GM21423 (cell line): ENCODE measurements around the gene SLC16A3.

Experiments used
- ATAC-seq: cut with Tn5 transposase; IDR thresholded peaks from one replicate; pipeline ENCODE4 v1.9.1; 2021; ENCODE audit warnings: mild to moderate bottlenecking, moderate library complexity; ENCODE audit not compliant: unreplicated experiment

SLC16A3 gene

DNA sequence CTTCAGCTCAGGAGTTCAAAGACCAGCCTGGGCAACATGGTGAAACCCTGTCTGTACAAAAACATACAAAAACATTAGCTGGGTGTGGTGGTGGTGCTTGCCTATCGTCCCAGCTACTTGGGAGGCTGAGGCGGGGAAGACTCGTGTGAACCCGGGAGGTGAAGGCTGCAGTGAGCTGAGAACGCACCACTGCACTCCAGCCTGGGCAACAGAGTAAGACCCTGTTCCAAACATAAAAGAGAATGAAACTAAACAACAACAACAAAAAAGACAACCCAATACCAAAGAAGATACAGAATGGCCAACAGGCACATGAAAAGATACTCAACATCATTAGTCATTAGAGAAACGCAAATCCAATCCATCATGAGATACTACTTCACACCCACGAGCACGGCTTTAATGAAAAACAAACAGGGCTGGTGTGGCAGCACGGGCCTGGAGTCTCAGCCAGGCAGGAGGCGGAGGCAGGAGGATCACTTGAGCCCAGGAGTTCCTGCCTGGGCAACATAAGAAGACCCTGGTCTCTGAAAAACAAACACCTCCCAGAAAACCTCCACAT, 7.4 kb upstream of the SLC16A3 start:
- no peak for ATAC-seq

DNA sequence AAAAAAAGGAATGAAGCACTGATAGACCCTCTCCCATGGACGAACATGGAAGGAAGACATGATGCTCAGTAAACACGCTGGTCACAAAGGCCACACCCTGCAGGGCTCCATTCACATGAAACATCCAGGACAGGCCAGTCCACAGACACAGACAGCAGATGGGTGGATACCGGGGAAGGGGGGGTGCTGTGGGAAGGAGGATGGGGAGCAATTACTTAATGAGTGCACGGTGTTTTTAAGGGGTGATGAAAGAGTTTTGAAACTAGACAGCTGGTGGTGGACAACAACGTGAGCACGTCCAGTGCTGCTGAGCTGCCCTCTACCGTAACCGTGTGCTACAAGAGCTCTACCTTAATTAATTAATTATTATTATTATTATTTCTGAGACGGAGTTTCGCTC, 6.0 kb upstream of the SLC16A3 start:
- no peak for ATAC-seq

DNA sequence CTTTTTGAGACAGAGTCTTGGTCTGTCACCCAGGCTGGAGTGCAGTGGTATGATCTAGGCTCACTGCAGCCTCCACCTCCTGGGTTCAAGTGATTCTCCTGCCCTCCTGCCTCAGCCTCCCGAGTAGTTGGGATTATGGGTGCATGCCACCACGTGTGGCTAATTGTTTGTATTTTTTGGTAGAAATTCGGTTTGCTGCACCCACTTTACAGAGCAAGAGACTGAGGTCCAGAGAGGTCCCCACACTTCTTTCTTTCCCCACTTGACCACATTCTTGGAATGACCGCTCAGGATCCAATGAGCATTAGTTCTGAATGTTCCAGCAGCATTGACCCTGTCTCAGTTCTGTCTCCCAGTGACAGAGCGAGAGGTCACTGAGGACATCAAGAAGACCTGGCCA, 5.3 kb upstream of the SLC16A3 start:
- no peak for ATAC-seq

DNA sequence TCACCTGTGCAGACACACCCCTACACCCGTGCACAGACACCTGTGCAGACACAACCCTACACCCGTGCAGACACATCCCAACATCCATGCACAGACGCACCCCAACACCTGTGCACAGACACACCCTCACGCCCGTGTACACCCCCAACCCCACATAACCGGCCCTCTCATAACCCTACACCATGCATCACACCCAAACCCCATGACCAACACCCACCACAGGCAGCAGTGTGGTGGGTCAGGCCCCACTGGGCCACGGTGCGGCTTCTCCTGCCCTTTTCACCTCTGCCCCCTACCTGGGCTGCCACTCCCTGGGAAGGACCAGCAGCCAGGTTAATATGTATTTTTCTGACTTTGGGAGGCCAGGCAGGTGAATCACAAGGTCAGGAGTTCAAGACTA, 4.2 kb upstream of the SLC16A3 start:
- no peak for ATAC-seq

DNA sequence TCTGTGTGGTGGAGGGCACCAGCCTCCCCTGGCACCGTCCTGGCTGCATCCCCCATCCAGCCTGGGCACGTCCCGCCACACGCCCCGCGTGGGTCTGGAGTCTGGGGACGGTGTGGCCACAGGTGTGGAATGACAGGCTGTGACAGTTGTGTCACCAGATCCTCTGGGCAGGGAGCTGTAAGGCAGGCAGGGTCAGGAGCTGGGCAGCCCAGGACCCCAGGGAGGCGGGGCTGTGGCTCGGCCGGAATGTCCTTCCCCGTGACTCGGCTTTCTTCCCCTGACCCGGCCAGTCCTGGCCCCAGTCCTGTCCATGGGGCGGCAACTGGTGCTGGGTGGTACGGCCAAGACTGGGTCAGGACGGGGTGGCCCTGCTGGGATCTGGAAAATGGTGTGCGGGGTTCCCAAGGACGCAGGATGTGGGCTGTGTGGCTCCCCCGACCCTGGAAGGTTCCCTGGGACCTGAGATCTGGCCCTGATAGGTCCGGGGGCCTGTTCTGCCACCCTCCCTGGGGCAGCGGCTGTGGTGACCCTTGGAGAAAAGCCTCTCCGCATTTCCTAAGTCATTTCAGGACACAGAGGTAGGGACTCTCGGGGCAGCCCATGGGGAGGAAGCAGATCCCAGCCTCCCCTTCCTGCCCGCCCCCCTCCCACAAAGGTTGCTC, 3.3 kb upstream of the SLC16A3 start:
- no peak for ATAC-seq

DNA sequence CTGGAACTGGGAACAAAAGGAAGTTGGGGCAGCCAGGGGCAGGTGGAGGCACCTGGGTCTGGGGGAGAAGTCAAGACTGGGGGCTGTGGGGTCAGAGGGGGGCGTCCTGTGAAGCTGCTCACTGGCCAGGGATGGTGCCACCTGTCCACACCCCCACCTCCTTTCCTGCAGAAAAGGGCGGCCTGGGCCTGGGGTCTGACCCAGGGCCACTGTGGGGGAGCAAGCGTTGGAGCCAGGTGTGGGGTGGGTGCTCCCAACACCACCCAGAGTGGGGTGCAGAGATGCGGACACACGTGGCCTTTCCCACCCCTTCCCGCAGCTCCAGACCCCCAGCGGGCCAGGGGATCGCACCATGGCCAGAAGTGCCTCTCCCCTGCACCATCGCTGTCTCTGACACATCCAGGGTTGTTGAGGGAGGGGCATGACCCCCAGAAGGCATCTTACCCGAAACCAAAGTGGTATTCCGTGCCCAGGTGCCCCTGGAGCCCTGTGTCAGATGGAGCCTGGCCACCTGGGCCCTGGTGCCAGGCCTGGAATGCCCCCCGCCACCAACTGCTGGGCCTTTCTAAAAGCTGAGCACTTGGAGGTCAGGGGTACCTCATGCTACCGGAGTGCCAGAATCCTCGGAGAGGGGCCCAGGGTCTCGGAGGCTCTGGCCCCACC, 2.6 kb upstream of the SLC16A3 start:
- no peak for ATAC-seq

DNA sequence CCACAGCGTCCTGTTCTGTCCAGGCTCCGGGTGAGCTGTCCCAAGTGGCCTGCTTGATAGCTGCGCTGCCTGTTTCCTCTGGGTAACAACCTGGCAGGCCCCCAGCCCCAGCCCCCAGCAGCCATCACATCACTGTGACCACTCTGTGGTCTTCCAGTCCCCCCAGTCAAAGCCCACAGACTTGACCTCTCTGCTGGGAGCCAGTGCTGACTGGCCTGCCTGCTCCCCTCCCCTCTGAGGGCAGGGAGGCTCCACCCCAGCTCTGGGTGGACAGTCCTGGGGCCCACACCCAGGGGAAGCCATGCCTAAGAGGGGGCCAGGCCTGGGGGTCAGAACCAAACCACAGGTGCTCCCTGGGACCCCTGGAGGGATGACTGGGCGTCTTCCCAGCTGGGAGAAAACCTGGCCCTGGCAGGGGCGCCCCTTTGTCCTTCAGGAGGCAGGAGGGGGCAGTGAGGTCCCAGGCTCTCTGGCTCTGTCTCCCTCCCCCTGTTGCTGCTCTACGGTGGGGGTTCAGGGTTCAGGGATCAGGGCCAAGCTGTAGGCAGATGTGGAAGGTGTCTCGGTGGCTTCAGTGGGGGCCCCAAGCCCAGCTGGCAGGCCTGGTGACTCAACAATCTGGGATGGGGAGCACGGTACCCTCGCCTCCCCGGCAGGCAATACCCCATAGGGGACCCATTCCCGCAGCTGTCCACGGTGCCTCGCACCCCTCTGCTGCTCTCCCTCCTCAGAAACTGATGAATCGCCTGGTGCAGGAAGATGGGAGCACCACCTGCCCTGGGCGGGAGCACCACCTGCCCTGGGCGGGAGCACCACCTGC, 1.8 kb upstream of the SLC16A3 start:
- ATAC-seq = no peak

DNA sequence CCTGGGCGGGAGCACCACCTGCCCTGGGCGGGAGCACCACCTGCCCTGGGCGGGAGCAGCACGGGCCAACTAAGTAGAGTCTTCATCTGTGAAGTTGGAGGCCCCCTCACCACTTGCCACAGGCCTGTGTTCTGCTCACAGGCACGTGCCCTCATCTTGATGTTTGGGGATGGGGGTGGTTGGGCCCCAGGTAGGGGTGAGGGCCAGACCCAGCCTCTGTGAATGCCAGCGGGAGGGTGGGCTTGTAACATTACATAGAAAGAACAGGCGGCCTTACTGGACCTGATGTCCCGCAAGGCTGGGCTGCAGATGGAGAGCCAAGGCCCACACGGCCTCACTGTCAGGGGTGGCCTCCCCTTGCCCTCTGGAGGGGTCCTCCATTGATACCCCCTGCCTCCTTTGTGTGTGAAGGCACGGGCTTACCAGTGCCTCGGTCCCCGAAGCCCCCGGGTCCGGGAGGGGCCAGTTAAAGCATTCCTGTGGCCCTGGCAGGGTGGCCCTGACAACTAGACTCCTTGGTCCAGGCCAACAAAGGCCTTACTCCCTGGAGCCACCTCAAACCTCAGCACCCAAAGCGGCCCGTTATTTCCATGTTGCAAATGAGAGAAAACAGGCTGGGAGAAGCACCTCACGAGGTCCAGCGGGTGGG, 1.1 kb upstream of the SLC16A3 start:
- no peak for ATAC-seq

DNA sequence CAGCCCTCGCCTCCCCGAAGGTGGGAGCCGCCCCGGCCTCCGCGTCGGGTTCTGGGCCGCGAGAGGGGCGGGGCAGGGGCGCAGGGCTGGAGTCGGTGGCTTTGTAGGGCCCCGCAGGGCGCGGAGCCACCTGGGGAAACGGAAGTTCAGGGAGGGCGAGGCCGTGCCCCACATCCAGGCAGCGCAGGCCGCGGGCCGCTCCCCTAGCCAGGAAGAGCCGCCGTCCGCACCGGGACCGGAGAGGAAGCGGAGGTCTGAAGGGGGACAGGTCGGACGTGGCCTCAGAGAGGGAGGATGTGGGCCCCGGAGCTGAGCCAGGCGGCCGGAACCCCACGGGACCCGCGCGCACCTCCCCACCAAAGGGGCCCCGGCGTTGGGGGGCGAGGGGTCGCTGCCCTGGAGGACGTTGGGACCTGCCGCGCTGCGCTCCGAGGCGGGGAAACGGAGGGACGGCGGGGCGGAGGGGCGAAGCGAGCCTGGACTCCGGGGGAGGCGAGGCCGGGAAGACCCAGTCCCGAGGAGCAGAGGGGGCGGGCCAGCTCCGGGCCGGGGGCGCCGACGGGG, 482 bp upstream of the SLC16A3 start:
- peak; percentile 29 for ATAC-seq

DNA sequence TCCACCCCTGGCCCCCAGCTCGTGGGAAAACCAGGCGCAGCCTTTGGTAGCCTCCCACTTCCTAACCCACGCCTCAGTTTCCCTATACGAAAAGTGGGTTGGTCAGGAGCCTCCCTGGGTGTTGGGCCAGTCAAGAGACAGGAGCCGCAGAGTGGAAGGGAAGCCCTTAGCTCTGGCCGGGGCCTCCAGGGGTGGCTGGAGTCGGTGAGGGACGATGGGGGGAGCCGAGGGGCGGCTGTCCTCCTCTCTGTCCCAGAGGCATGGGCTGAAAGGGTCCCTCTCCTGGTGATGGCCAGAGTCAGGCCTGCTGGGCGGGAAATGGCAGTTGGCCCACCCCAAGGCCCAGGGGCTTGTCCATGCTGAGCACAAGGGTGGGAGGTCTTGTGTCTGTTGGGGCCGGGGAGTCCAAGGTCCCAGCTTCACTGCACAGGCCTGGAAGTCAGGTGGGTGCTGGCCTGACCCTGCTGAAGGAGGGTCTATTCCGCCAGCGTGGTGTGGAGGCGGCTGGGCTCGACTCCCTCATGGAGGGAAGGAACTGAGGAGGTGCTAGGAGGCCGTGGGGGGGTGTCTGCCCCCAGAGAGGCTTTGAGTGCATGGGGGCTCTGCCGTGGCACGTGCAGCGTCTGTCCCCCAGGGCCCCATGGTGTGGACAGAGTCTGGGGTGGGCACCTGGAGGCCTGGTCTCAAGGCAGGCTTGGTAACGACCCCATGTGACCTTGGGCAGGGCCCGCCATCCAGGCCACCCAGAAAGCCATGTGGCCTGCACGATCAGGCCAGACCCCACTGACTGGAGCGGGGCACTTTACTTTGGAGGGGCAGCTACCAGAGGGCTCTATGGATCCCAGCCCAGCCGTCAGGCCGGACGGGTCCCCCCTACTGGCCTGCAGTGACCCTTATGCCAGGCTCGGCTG, 1.1 kb downstream of the SLC16A3 start:
- ATAC-seq = no peak

DNA sequence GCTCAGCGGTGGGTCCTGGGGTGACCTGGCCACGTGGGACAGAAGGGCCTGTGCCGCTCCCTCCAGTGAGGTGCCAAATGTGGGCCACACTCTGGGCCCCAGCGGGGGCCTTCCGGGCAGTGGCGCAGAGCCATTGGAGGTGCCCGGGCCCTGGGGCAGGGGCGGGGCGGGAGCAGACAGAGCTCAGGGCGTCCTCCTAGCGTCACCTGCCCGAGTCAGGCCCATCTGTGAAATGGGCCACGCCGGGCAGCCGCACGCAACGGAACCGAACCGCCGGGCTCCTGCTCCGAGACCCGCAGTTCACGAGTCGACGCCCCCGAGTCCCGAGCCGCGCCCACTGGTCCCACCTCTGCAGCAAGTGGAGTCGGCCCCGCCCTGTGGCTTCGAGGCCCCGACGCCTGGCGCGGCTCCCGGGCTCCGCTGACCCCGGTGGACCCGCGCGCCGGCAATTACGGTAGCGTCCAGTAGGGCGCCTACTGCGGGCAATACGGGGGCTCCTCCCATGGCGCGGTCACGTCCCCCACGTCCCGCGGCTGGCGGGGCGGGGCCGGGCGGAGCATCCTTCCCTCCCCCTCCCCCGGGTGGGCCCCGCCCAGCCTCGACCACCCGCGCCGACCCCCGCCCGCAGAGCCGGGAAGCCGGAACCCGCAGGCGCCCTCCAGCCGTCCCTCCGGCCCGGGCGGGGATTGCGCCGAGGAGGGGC, 1.9 kb downstream of the SLC16A3 start:
- peak; percentile 37 for ATAC-seq

DNA sequence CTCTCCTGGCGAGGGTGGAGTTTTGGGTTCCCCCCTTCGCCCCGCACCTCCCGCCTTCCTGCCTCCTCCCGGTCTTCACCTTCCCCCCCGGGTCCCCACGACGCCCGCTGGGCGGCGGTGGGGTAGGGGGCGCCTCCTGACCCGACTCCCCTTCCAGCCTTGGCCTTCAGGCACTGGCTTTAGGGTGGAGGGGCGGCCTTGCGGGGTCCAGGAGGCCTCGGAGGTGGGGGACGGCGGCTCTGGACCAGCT, 2.4 kb downstream of the SLC16A3 start:
- ATAC-seq = no peak

DNA sequence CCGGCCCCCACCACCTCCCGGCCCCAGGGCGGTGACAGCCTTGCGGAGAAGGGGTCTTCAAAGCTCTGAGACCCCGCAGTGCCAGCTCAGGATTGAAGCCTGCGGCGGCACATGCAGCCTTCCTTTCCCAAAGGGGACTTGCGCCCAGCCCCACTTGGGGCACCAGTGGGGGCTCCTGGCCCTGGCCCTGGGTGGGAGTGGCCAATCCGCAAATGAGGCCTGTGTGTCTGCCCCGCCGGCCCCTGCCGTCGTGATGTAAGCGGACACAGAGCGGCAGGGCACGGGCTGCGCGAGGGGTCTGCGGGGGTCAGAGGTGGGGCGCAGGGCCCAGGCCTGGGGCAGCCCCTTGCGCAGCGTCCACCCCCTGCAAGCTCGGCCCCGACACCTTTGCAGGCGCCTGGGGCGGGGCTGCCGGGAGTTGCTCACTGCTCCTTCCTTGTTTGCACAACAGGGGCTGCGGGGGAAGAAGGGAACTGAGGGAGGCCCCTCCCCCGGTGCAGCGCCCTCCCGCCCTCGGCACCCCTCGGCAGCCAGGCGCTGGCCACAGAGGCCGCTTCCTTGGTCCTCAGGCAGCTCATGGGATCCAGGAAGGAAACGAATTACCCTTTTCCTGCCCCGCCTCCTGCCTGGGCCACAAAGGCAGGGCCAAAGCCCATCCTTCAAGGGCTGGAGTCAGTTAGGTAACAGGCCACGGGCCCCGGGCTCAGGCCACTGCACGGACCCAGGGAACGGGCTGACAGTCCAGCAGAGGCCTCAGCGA, 2.9 kb downstream of the SLC16A3 start:
- ATAC-seq = no peak

DNA sequence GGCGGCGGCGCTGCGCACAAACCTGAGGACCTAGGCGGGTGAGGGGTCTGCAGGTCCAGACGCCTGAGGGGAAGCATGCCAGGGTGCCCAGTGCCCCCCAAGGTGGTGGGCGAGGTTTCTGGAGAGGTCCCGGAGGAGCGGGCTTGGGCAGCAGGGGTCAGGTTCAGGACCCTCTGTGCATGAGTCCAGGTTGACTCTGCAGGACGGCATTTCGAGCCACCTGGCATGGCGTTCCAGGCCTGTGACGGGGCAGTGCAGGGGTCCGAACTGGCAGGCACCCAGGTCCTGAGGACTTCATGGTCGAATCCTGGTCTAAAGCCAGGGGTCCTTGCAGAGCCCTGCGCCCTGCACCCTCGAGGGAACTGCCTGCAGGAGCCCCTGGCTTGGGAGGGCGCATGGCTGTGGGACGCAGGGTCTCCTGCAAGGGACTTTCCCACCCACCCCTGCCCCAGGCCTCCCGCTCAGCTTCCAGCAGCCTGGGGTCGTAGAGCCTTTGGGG, 3.5 kb downstream of the SLC16A3 start:
- ATAC-seq = no peak

DNA sequence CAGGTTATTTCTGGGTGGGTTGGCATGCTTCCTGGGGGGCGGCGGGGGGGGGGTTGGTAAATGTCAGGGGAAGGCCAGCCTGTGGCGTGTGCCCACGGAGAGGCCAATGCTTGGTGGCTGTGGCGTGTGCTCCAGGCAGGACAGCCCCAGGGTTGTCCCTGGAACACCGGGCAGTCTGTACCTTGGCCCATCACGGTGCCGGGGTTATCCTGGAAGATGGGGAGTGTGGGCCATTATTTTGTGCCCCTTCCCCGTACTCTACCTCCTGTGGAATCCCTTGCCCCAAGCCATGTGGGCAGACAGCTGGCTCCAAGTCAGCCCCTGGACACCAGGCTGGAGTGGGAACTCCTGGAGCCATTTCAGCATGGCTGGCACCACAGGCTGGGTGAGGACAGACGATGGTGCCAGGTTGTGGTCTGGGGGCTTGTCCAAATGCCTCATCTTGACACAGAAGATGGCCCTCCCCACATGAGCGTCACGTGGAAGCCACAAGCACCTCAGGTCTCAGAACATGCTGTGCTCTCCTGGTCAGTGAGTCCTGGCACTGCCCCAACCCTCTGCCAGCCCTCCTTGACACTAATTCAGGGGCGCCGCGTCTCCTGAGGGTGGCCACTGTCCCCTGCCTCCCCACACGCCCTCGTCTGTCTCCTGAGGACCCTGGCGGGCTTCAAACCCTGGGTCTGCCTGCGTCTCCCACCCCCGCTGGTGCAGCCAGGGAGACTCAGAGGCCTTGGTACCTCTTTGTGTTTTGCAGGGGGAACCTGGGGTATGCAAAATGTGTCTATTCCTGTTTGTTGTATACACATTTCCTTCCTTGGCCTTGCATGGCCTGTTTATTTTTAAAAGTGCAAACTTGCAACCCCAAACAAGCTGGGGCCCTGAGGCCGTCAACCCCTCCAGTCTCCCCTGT, 4.3 kb downstream of the SLC16A3 start:
- ATAC-seq = no peak

DNA sequence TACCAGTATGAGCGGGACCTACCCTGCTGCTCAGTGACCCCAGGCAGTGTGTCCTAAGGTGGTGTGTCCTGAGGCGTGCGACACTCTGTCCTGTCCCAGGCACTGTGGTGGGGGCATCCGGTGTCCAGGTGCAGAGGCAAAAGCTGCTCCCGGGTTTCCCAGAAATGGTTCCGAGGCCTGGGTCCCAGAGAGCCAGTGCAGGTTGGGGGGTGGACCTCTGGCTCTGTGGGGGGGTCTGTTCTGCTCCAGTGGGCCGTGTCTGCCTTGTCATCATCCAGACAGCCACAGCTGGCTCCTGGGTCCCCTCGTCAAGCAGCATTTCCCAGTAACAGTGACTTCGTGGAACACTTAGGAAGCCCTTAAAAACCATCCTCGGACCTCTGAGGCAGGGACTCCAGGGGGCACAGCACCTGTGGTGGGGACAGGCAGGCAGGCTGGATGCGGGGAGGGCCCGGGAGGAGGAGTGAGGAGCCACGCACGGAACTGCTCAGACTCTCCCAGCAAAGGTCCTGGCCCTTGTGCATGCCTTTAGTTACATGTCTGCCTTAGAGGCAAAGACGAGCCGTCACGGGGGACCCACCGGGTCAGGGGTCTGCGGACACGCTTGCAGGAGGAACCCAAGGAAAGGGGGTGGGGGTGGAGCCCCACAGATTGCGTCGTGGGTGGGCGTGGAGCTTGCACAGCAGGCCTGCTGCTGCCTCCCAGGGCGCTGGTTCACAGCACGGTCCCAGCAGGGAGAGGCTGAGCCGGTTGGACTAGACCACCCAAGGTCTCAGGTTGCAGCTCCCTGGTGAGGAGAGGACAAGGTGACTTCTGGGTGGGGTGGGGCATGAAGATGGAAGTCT, 5.6 kb downstream of the SLC16A3 start:
- no peak for ATAC-seq
